Measurements from ENCODE around the gene DDX3X.

DNA sequence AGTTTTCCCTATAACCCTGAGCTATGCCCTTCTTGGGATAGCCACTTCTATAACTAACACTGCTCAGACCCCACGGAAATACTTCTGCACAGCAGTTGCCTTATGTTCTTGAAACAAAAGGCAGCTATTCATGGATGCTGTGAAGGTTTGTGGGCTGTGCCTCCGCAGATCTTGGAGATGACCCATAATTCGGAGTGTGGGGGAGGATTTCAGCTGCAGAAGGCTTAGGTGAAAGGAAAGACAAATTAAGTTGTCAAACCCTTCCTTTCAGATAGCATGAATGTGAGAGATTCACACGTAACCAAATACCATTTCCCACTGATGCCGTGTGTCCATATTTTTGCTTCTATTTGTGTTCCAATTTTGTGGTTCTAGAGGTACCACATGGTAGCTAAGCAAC is 75.0 kb downstream of the DDX3X start:
- TF ChIP-seq, protein P1, sequence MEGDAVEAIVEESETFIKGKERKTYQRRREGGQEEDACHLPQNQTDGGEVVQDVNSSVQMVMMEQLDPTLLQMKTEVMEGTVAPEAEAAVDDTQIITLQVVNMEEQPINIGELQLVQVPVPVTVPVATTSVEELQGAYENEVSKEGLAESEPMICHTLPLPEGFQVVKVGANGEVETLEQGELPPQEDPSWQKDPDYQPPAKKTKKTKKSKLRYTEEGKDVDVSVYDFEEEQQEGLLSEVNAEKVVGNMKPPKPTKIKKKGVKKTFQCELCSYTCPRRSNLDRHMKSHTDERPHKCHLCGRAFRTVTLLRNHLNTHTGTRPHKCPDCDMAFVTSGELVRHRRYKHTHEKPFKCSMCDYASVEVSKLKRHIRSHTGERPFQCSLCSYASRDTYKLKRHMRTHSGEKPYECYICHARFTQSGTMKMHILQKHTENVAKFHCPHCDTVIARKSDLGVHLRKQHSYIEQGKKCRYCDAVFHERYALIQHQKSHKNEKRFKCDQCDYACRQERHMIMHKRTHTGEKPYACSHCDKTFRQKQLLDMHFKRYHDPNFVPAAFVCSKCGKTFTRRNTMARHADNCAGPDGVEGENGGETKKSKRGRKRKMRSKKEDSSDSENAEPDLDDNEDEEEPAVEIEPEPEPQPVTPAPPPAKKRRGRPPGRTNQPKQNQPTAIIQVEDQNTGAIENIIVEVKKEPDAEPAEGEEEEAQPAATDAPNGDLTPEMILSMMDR (conservative IDR thresholded peaks at IDR 0.05 in 1 of 2, IDR thresholded peaks at IDR 0.05 in 1 of 2; ENCODE audit: low read depth in 1 of 2, low read length in 2 of 2): no peak
- no peak for TF ChIP-seq EZH2 (IDR thresholded peaks at IDR 0.05; ENCODE audit: low read length, missing control alignments)

All from fibroblast of lung (primary cell).